NOMO-1 treated with dmso at 0.1 percent for 144 hours (cell line): Measurements from ENCODE around the gene NOTCH2NLA.
"Not testable (repeated sequence)": the region's sequence is repeated elsewhere in the genome, so short reads cannot be mapped to it uniquely, and the experiment has no call there.

Experiments
- DNase-seq: peaks from one replicate; lab custom pipeline; 2025; ENCODE audit not compliant: unreplicated experiment; lab: John Stamatoyannopoulos, UW

The NOTCH2NLA gene

GRCh38 chr1:146228710-146229477 is at the start of gene NOTCH2NLA:
Gene NOTCH2NLA, minus strand, starts transcription at chr1:146229021. Its CDS starts 39,684 bp downstream, at chr1:146189337.
- not testable (repeated sequence) for DNase-seq

- DNase-seq, result not testable (repeated sequence)
Observed at GRCh38 chr1:146278346-146278745, 49.5 kb upstream of the NOTCH2NLA start.

GRCh38 chr1:146277087-146277486 is 48.3 kb upstream of the NOTCH2NLA start:
- not testable (repeated sequence) for DNase-seq

- not testable (repeated sequence) for DNase-seq
Observed at GRCh38 chr1:146274083-146274482, 45.3 kb upstream of the NOTCH2NLA start.

GRCh38 chr1:146273194-146273593 is 44.4 kb upstream of the NOTCH2NLA start:
- not testable (repeated sequence) for DNase-seq

GRCh38 chr1:146272734-146273133 is 43.9 kb upstream of the NOTCH2NLA start:
- DNase-seq, result not testable (repeated sequence)

- DNase-seq, result not testable (repeated sequence)
Observed at GRCh38 chr1:146271977-146272376, 43.2 kb upstream of the NOTCH2NLA start.

GRCh38 chr1:146270129-146270528 is 41.3 kb upstream of the NOTCH2NLA start:
- DNase-seq, result not testable (repeated sequence)

- DNase-seq, result not testable (repeated sequence)
Observed at GRCh38 chr1:146266179-146266748, 37.4 kb upstream of the NOTCH2NLA start.

GRCh38 chr1:146264761-146265160 is 35.9 kb upstream of the NOTCH2NLA start:
- not testable (repeated sequence) for DNase-seq

GRCh38 chr1:146260006-146260730 is 31.3 kb upstream of the NOTCH2NLA start:
- DNase-seq, result not testable (repeated sequence)

- not testable (repeated sequence) for DNase-seq
Observed at GRCh38 chr1:146257992-146258552, 29.3 kb upstream of the NOTCH2NLA start.

GRCh38 chr1:146254569-146255197 is 25.9 kb upstream of the NOTCH2NLA start:
- not testable (repeated sequence) for DNase-seq

- not testable (repeated sequence) for DNase-seq
Observed at GRCh38 chr1:146253249-146253855, 24.5 kb upstream of the NOTCH2NLA start.

GRCh38 chr1:146251523-146251922 is 22.7 kb upstream of the NOTCH2NLA start:
- not testable (repeated sequence) for DNase-seq

GRCh38 chr1:146248643-146249042 is 19.8 kb upstream of the NOTCH2NLA start:
- DNase-seq, result not testable (repeated sequence)

- DNase-seq, result not testable (repeated sequence)
Observed at GRCh38 chr1:146236626-146237025, 7.8 kb upstream of the NOTCH2NLA start.

GRCh38 chr1:146236026-146236601 is 7.3 kb upstream of the NOTCH2NLA start:
- DNase-seq, result not testable (repeated sequence)

- not testable (repeated sequence) for DNase-seq
Observed at GRCh38 chr1:146228144-146228682, 608 bp downstream of the NOTCH2NLA start.

- DNase-seq, result not testable (repeated sequence)
Observed at GRCh38 chr1:146174531-146174930, 54.3 kb downstream of the NOTCH2NLA start.
